HCT116 (cell line): ENCODE measurements around the gene TMEM258. TPM values are rescaled to one million over a fixed set of nuclear protein-coding genes. Genes with fewer than 3 reads are reported as not detected.

ENCODE experiments used
- ATAC-seq: fragments of 200-7000 bp; cut with Tn5 transposase; 2 replicates; pipeline ENCODE4 v1.9.1; 2020; ENCODE audit warnings: mild to moderate bottlenecking, moderate library complexity
- BruUV-seq: library from RNA; stranded (reverse); fragments of 400-500 nt; replicated peaks from 2 replicates; lab custom pipeline; 2021; lab: Mats Ljungman, UMichigan
- CTCF ChIA-PET: fragments of 300-600 bp; sonication (Branson Sonifier 250); formaldehyde crosslinking; loops from one replicate; lab custom pipeline; 2021; ENCODE audit warnings: antibody characterized with exemption; lab: Charles Lee
- POLR2A ChIA-PET: fragments of 300-600, 350-600 bp; sonication (Branson Sonifier 250); formaldehyde crosslinking; loops from one replicate; lab custom pipeline; 2021; ENCODE audit warnings: antibody characterized with exemption; lab: Charles Lee
- RAD21 ChIA-PET, 2 experiments: fragments of 300-600 bp; sonication (Branson Sonifier 250); formaldehyde crosslinking; loops; one replicate each; lab custom pipeline; 2023; ENCODE audit warnings: low total read pairs in 2 of 2; ENCODE audit not compliant: uncharacterized antibody in 2 of 2, unreplicated experiment in 2 of 2, low non-redundant PET in 1 of 2; lab: Charles Lee
- DNase-seq: peaks from one replicate; pipeline ENCODE4 v3.0.0-alpha.2; 2010; ENCODE audit warnings: low read depth, low spot score
- H2AFZ ChIP-seq: fragments of 200-600 bp; shearing (Covaris generic), sonication (generic); 2 replicates; pipeline ENCODE4 v1.6.1; 2017; ENCODE audit warnings: low read depth, mixed run types, mixed read lengths, antibody characterized with exemption, low read length; ENCODE audit not compliant: poor library complexity, severe bottlenecking
- H3K27ac ChIP-seq: 2 replicates; pipeline ENCODE4 v1.5.1; 2012; ENCODE audit warnings: low read depth, low read length
- H3K27me3 ChIP-seq: fragments of 200-600 bp; sonication (generic); 2 replicates; pipeline ENCODE4 v1.6.1; 2016; ENCODE audit warnings: mixed run types, low read length, mixed read lengths; ENCODE audit not compliant: insufficient read depth
- H3K36me3 ChIP-seq, 2 experiments: fragments of 200-500 bp in 1 of 2; fragments of 200-600 bp in 1 of 2; sonication (Bioruptor generic) in 1 of 2; sonication (generic) in 1 of 2; 2 replicates each; pipeline versions ENCODE4 v1.5.1 to v1.6.1; 2014 to 2016; ENCODE audit warnings: low read length in 2 of 2, inconsistent platforms in 1 of 2, mixed read lengths in 1 of 2, mixed run types in 1 of 2; ENCODE audit not compliant: insufficient read depth in 2 of 2, control insufficient read depth in 1 of 2
- H3K4me1 ChIP-seq, 2 experiments: fragments of 200-600 bp in 1 of 2; sonication (generic) in 1 of 2; 2 replicates each; pipeline versions ENCODE4 v1.5.1 to v1.6.1; 2012 to 2017; ENCODE audit warnings: low read length in 2 of 2, inconsistent platforms in 1 of 2, mild to moderate bottlenecking in 1 of 2, mixed read lengths in 1 of 2, mixed run types in 1 of 2, moderate library complexity in 1 of 2; ENCODE audit not compliant: insufficient read depth in 2 of 2, control insufficient read depth in 1 of 2
- H3K4me2 ChIP-seq: fragments of 200-600 bp; sonication (generic); 2 replicates; pipeline ENCODE4 v1.6.1; 2017; ENCODE audit warnings: mixed run types, low read length, mixed read lengths
- H3K4me3 ChIP-seq, 2 experiments: fragments of 200-600 bp in 1 of 2; sonication (generic) in 1 of 2; replicated peaks in 1 of 2; 2 replicates each; pipeline ENCODE4 v1.5.1; 2011 to 2016; ENCODE audit warnings: low read length in 2 of 2, control low read depth in 1 of 2, low read depth in 1 of 2, mild to moderate bottlenecking in 1 of 2, mixed read lengths in 1 of 2, mixed run types in 1 of 2
- H3K79me2 ChIP-seq: fragments of 200-600 bp; sonication (generic); 2 replicates; pipeline ENCODE4 v1.6.1; 2017; ENCODE audit warnings: mild to moderate bottlenecking, mixed run types, low read length, moderate library complexity, mixed read lengths; ENCODE audit not compliant: insufficient read depth
- H3K9ac ChIP-seq: fragments of 200-600 bp; sonication (generic); 2 replicates; pipeline ENCODE4 v1.6.1; 2016; ENCODE audit warnings: low read length, mixed read lengths
- H3K9me2 ChIP-seq: fragments of 200-600 bp; sonication (generic), shearing (Covaris generic); 2 replicates; pipeline ENCODE4 v1.6.1; 2017; ENCODE audit warnings: mixed run types, mild to moderate bottlenecking, moderate library complexity; ENCODE audit not compliant: insufficient read depth
- H3K9me3 ChIP-seq, 2 experiments: fragments of 200-500 bp in 1 of 2; fragments of 200-600 bp in 1 of 2; sonication (Bioruptor generic) in 1 of 2; sonication (generic) in 1 of 2; 2 replicates each; pipeline ENCODE4 v1.6.1; 2014 to 2017; ENCODE audit warnings: low read length in 2 of 2, mixed read lengths in 2 of 2, inconsistent platforms in 1 of 2, low read depth in 1 of 2, mild to moderate bottlenecking in 1 of 2, mixed run types in 1 of 2, moderate library complexity in 1 of 2; ENCODE audit not compliant: control insufficient read depth in 1 of 2, insufficient read depth in 1 of 2
- H4K20me1 ChIP-seq: fragments of 200-600 bp; sonication (generic), shearing (Covaris generic); 2 replicates; pipeline ENCODE4 v1.6.1; 2017; ENCODE audit warnings: mixed run types, mild to moderate bottlenecking, moderate library complexity; ENCODE audit not compliant: insufficient read depth
- CBX3 ChIP-seq: IDR thresholded peaks from 2 replicates; pipeline ENCODE4 v1.6.1; 2012; ENCODE audit warnings: low read depth
- CEBPB ChIP-seq: IDR thresholded peaks from 2 replicates; pipeline ENCODE4 v1.6.1; 2012; ENCODE audit warnings: low read depth
- CTCF ChIP-seq, 3 experiments: fragments of 200-600 bp in 1 of 3; sonication (generic) in 1 of 3; IDR thresholded peaks in 2 of 3; conservative IDR thresholded peaks in 1 of 3; 2 replicates each; pipeline ENCODE4 v1.5.1; 2012 to 2017; ENCODE audit warnings: low read depth in 2 of 3, low read length in 2 of 3, antibody characterized with exemption in 1 of 3, borderline replicate concordance in 1 of 3, control low read depth in 1 of 3, mild to moderate bottlenecking in 1 of 3, mixed read lengths in 1 of 3, mixed run types in 1 of 3, moderate library complexity in 1 of 3; ENCODE audit not compliant: insufficient read depth in 1 of 3
- EGR1 ChIP-seq: IDR thresholded peaks from 2 replicates; pipeline ENCODE4 v1.6.1; 2012; ENCODE audit warnings: low read depth
- EZH2 ChIP-seq: fragments of 200-600 bp; sonication (generic); IDR thresholded peaks from 2 replicates; pipeline ENCODE4 v1.6.1; 2017; ENCODE audit warnings: antibody characterized with exemption, mixed run types
- EZH2phosphoT487 ChIP-seq: fragments of 200-600 bp; IDR thresholded peaks from 2 replicates; pipeline ENCODE4 v1.6.1; 2018; ENCODE audit warnings: antibody characterized with exemption, borderline replicate concordance
- FOSL1 ChIP-seq: IDR thresholded peaks from 2 replicates; pipeline ENCODE4 v1.6.1; 2012; ENCODE audit warnings: low read depth
- JUND ChIP-seq: IDR thresholded peaks from 2 replicates; pipeline ENCODE4 v1.6.1; 2012
- MAX ChIP-seq: IDR thresholded peaks from 2 replicates; pipeline ENCODE4 v1.6.1; 2012
- POLR2A ChIP-seq: IDR thresholded peaks from 2 replicates; pipeline ENCODE4 v1.7.0; 2011; ENCODE audit warnings: borderline replicate concordance; ENCODE audit not compliant: insufficient read depth, insufficient read length; ENCODE audit errors: extremely low read depth
- POLR2AphosphoS5 ChIP-seq: IDR thresholded peaks from 2 replicates; pipeline ENCODE4 v1.6.1; 2011; ENCODE audit warnings: mild to moderate bottlenecking, low read depth, low read length, moderate library complexity
- RAD21 ChIP-seq: IDR thresholded peaks from 2 replicates; pipeline ENCODE4 v1.6.1; 2012; ENCODE audit warnings: low read depth, mild to moderate bottlenecking
- REST ChIP-seq: IDR thresholded peaks from 2 replicates; pipeline ENCODE4 v1.6.1; 2012; ENCODE audit warnings: low read depth
- SIN3A ChIP-seq: IDR thresholded peaks from 2 replicates; pipeline ENCODE4 v1.6.1; 2012; ENCODE audit warnings: low read depth
- SP1 ChIP-seq: IDR thresholded peaks from 2 replicates; pipeline ENCODE4 v1.6.1; 2012; ENCODE audit warnings: low read depth
- SRF ChIP-seq: IDR thresholded peaks from 2 replicates; pipeline ENCODE4 v1.6.1; 2012; ENCODE audit warnings: low read depth
- YY1 ChIP-seq: IDR thresholded peaks from 2 replicates; pipeline ENCODE4 v1.6.1; 2011; ENCODE audit warnings: low read length, low read depth, moderate library complexity, mild to moderate bottlenecking; ENCODE audit not compliant: insufficient replicate concordance; ENCODE audit errors: extremely low read depth
- ZFX ChIP-seq: fragments of 450-650 bp; IDR thresholded peaks from 2 replicates; pipeline ENCODE4 v1.6.1; 2017
- ZNF274 ChIP-seq: fragments of 200-500 bp; sonication (Bioruptor generic); IDR thresholded peaks from 2 replicates; pipeline ENCODE4 v1.6.1; 2014; ENCODE audit warnings: mild to moderate bottlenecking, low read depth, low read length, inconsistent platforms
- intact Hi-C: fragments of 100-400 bp; cut with micrococcal nuclease; formaldehyde crosslinking; loops from 2 replicates; pipeline ENCODE4 v1.10.0; 2022
- total RNA-seq: library from RNA; stranded (reverse); gene quantifications from one replicate; pipeline ENCODE4 v1.2.1, GENCODE V29; 2021; ENCODE audit not compliant: unreplicated experiment

TMEM258 gene
- total RNA-seq, 1 experiment from 2014 or later, result 160 TPM

DNA sequence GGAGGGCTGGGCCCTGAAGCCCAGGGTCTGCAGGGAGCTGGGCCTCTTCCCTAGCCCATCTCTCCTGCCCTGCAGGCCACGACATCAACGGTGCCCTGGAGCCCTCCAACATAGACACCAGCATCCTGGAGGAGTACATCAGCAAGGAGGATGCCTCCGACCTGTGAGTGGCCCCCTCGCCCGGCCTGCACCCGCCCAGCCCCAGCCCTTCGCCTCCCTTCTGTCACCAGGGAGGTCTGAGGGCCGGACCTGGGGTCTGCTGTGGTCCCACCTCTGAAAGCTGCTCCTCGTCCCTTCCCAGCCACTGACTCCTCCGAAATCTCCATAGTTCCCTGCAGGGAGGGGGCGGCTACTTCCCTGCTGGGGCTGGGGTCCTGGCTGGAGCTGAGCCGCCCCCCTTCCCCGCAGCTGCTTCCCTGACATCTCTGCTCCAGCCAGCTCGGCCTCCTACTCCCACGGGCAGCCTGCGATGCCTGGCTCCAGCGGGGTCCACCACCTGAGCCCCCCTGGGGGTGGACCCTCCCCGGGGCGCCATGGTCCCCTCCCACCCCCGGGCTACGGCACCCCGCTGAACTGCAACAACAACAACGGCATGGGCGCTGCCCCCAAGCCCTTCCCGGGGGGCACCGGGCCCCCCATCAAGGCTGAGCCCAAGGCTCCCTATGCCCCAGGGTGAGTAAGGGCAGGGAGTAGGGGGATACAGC, 26.7 kb downstream of the TMEM258 start:
- Histone ChIP-seq H3K9ac (no peak overlapping the region), H3K36me3 (no peaks in the 10 kb centered on the region), H3K27me3 (no peaks in the 10 kb centered on the region), H2AFZ (no peak overlapping the region), H4K20me1 (no peaks in the 10 kb centered on the region), H3K79me2 (peaks cover 9% of the 10 kb centered on the region; the same call in 1 of the 2 replicates)
- RAD21 ChIA-PET, result no interaction called here
- no peak for DNase-seq
- ATAC-seq, result no peak
- TF ChIP-seq SRF (no peak), POLR2AphosphoS5 (no peak), EGR1 (no peak), FOSL1 (no peak), CTCF (IDR thresholded peaks at IDR 0.05 in 2 of 3, conservative IDR thresholded peaks at IDR 0.05 in 1 of 3; ENCODE audit: borderline replicate concordance in 1 of 3, insufficient read depth in 1 of 3, low read depth in 2 of 3, low read length in 2 of 3) (no peak), SIN3A (no peak), CEBPB (no peak), JUND (no peak), EZH2phosphoT487 (no peak), MAX (no peak), CBX3 (no peak), ZFX (no peak), SP1 (no peak), POLR2A (no peak), EZH2 (no peak), RAD21 (no peak), YY1 (no peak), ZNF274 (no peak), REST (no peak)
- TF ChIP-seq, all 23 proteins: peak for 0
- POLR2A ChIA-PET, result no interaction called here
- no TSS peak for BruUV-seq
- Histone ChIP-seq H3K4me1 (peaks cover 11 to 34% of the 10 kb centered on the region in 2 experiments), H3K9me3 (no peaks in the 10 kb centered on the region), H3K4me2 (no peak overlapping the region), H3K27ac (no peak overlapping the region), H3K4me3 (no peak overlapping the region), H3K9me2 (no peaks in the 10 kb centered on the region)
- intact Hi-C loops, result no loop called here
- CTCF ChIA-PET, result interaction anchor here (1.2 kb wide), 1 partner anchor 22 kb away, joined by 3 read pairs; no protein-coding TSS in a partner anchor
